WI38 (cell line): ENCODE results near the gene PITPNM3.

ENCODE experiments used
- H3K4me3 ChIP-seq: 2 replicates; pipeline ENCODE4 v1.5.1; 2011; ENCODE audit warnings: low read depth, mild to moderate bottlenecking, control low read depth, low read length
- TF ChIP-seq, protein P1 (sequence below): IDR thresholded peaks from 2 replicates; pipeline ENCODE4 v1.5.1; 2012; ENCODE audit warnings: low read depth, mild to moderate bottlenecking, control low read depth, low read length

PITPNM3 gene

DNA sequence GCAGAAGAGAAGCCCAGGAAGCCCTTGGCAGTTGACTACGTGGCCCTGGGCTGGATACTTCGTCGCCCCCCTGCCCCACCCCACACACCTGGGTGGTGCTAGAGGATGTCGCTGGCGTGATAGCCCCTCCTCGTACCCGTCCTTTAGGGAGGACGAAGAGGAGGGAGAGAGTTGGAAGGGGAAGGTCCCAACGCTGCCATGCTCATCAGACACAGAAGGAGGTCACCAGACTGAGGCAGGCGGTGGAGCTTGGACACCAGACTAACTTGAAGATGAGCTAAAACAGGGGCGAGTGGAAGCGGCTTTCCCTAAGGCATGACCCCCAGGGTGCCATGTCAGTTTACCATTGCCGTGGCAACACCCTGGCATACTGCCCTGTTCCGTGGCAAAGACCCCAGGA lies 132.4 kb downstream of the PITPNM3 start:
- no peak overlapping the region for H3K4me3 ChIP-seq
- TF ChIP-seq, protein P1, sequence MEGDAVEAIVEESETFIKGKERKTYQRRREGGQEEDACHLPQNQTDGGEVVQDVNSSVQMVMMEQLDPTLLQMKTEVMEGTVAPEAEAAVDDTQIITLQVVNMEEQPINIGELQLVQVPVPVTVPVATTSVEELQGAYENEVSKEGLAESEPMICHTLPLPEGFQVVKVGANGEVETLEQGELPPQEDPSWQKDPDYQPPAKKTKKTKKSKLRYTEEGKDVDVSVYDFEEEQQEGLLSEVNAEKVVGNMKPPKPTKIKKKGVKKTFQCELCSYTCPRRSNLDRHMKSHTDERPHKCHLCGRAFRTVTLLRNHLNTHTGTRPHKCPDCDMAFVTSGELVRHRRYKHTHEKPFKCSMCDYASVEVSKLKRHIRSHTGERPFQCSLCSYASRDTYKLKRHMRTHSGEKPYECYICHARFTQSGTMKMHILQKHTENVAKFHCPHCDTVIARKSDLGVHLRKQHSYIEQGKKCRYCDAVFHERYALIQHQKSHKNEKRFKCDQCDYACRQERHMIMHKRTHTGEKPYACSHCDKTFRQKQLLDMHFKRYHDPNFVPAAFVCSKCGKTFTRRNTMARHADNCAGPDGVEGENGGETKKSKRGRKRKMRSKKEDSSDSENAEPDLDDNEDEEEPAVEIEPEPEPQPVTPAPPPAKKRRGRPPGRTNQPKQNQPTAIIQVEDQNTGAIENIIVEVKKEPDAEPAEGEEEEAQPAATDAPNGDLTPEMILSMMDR: no peak

DNA sequence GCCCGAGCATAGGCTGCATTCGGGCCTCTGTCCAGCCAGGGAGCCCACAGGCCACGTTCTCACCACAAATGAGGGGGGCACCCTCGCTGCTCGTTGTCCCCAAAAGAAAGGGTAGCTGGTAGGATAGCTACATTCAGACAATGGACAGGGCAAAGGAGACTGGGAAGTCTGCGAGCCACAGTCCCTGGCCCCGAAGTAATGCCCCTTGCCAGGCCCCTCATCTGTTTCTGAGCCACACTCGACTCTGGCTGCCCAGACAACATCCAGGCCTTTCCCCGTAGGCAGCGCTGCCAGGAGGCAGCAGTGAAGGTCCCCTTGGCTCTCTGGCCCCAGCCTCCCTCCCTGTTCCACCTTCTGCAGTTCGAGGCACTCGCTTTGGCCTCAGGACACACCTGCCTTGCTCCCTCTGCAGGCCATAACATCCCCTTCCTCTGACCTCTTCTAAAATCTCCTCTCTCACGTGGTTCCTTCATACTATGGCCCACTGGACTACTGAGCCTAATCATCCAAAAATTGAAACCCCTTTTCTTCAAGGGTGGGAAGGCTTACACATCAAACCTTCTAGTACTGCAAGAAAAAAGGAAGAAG lies 133.6 kb downstream of the PITPNM3 start:
- no peak overlapping the region for H3K4me3 ChIP-seq
- TF ChIP-seq, protein P1: no peak

DNA sequence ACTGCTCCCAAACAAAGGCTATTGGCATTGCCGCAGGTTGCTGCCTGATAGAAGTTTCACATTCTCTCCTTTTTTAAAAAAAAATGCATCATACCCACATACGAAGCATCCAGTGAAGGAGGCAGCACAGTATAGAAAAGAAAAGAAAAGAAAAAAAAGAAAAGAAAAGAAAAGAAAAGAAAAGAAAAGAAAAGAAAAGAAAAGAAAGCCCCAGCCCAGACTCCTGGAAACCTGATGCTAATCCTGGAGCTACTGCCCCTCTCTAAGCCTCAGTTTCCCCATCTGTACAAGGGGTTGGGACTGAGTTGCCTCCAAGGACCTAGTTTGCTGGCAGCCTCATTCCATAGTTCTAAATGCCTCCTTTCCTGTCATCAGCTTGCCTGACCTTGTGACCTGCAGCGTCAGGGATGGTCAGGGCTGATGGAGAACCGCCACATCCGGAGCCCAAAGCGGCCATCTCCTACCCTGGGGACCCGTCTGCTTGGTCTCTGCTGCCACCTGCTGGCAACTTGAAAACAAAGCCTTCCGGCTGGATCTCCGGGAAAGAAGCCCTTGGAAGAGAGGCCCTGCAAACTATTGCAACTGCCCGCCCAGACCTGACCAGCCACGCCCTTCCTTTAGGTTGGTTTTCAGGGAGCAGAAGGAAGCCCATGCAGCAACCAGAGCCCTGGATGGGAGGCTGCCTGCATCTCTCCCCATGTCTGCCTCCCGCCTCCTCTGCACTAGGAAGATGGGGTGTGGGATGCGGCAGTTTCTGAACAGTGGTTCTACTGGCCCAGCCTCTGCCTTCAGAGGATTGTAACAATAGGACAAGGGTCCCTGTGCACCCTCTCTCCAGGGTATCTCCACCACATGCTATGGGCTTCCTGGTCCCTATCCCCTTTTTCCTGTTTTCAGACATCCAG lies 134.4 kb downstream of the PITPNM3 start:
- TF ChIP-seq, protein P1: peak; percentile 73
- H3K4me3 ChIP-seq: no peak overlapping the region

DNA sequence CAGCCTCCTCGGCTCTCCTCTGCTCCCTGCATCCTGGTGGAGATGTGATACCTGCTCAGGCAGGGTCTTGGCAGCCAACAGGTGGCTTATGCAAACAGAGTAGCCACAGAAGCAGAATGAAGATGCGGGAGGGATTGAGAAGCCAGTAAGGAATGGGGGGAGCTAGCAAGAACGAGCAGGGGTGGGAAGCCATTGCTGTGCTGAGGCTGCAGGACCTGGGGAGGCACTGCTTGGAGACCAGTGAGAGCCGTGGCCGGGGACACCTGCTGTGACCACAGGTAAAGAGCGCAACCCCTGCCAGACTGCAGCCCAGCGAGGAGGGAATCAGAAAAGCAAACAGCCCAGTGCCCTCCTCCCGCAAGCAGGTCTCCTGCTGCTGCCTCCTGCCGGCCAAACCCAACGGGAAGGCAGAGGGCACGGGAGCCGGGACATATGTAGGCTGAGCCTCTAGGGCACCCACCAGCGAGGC lies 136.1 kb downstream of the PITPNM3 start:
- H3K4me3 ChIP-seq: no peak overlapping the region
- TF ChIP-seq, protein P1: peak; percentile 42

DNA sequence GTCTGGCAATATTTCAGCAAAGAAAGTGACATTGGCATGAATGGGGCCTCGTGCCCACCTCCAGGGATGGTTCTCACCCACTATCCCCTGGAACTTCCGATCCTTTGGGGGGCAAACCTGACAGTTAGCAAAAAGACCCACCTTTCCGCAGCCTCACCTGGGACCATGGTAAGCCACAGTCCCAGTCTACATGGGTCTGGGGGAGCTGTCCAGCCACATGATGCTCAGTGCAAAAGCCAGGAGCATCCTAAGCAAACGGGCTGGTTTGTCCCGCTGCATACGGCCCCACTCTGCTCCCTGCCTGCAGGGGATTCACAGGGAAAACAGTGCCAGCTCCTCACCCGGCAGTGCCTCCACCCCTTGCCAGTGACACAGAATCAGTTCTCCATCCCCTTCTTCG lies 140.7 kb downstream of the PITPNM3 start:
- no peak overlapping the region for H3K4me3 ChIP-seq
- TF ChIP-seq, protein P1: no peak

DNA sequence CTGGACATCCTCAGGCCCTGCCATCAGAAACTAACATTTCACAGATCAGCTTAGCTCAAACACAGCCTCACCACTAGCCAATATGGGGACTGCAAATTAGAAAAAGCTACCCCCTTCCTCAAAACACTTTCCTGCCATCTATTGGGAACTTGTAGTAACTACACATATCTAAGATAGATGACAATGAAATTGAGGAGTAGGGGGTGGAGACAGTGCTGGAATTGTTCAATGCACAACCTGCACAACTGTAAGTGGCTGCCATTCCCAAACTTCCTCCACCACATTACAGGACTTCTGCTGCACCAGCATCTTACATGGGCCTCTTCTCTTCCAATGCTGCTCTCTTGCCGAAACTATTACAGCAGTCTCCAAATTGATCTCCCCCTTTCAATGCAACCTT lies 143.3 kb downstream of the PITPNM3 start:
- H3K4me3 ChIP-seq: no peak overlapping the region
- TF ChIP-seq, protein P1: peak; percentile 40

DNA sequence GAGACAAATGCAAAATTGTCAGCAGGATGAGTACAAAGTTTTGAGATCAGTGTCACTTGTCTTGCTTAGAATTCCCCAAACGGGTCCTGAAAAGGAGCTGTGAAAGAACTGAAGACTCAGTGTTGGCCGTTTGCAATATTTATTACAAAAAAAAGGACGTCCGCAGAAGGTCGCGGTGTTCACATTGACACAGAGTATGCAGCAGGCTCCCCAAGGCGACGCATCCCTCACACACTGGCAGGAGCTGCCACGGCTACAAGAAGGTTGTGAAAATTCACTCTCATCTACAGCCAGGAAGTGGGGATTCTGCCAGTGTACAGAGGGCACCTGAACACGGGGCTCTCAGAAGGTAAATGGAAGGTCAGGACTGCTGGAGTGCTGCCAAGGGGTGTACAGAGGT lies 147.6 kb downstream of the PITPNM3 start:
- TF ChIP-seq, protein P1: no peak
- no peak overlapping the region for H3K4me3 ChIP-seq
